GM12878 (cell line): Measurements from ENCODE around the gene CASQ1. TPM values are rescaled to one million over a fixed set of nuclear protein-coding genes. Genes with fewer than 3 reads are reported as not detected.

ENCODE experiments used
- ATAC-seq: fragments of 200-7000 bp; cut with Tn5 transposase; 3 replicates; pipeline ENCODE4 v1.9.1; 2020; ENCODE audit warnings: mild to moderate bottlenecking, moderate library complexity
- BruUV-seq: library from RNA; stranded (reverse); fragments of 400-500 nt; replicated peaks from 2 replicates; lab custom pipeline; 2021; lab: Mats Ljungman, UMichigan
- CTCF ChIA-PET: fragments of 300-600 bp; sonication (Branson Sonifier 250); formaldehyde crosslinking; extraction: SDS; loops from one replicate; lab custom pipeline; 2021; ENCODE audit warnings: inconsistent platforms; lab: Yijun Ruan, JAX
- POLR2A ChIA-PET: fragments of 350-600 bp; formaldehyde crosslinking; extraction: SDS; loops from one replicate; lab custom pipeline; 2021; ENCODE audit warnings: inconsistent platforms; lab: Charles Lee
- RAD21 ChIA-PET: fragments of 300-600 bp; sonication (Branson Sonifier 250); formaldehyde crosslinking; loops from one replicate; lab custom pipeline; 2023; ENCODE audit warnings: antibody characterized with exemption; ENCODE audit not compliant: unreplicated experiment; lab: Charles Lee
- SMC1A ChIA-PET: fragments of 300-600 bp; sonication (Branson Sonifier 250); formaldehyde crosslinking; loops from one replicate; lab custom pipeline; 2023; ENCODE audit not compliant: unreplicated experiment, uncharacterized antibody; lab: Charles Lee
- DNase-seq: peaks from one replicate; pipeline ENCODE4 v3.0.0-alpha.2; 2011; ENCODE audit warnings: low read depth, low spot score
- FAIRE-seq: peaks from 3 replicates; lab custom pipeline; 2011; peaks lifted over from hg19 to GRCh38; lab: Jason Lieb, UNC
- H2AFZ ChIP-seq: 2 replicates; pipeline ENCODE4 v1.6.0; 2011; ENCODE audit warnings: low read depth, low read length, control low read depth; ENCODE audit not compliant: control insufficient read depth
- H3K27ac ChIP-seq: 2 replicates; pipeline ENCODE4 v1.5.1; 2011; ENCODE audit warnings: control low read depth; ENCODE audit not compliant: control insufficient read depth, insufficient read depth
- H3K27me3 ChIP-seq, 2 experiments: replicated peaks in 1 of 2; 2 replicates each; pipeline versions ENCODE4 v1.6.0 to v1.6.1; 2011; ENCODE audit warnings: low read length in 1 of 2; ENCODE audit not compliant: control insufficient read depth in 2 of 2, insufficient read depth in 2 of 2
- H3K36me3 ChIP-seq, 2 experiments: 2 replicates each; pipeline ENCODE4 v1.5.1; 2011; ENCODE audit warnings: low read length in 1 of 2; ENCODE audit not compliant: control insufficient read depth in 2 of 2, insufficient read depth in 2 of 2
- H3K4me1 ChIP-seq: 2 replicates; pipeline ENCODE4 v1.6.1; 2011; ENCODE audit warnings: mild to moderate bottlenecking, low read length, moderate library complexity, mixed read lengths; ENCODE audit not compliant: control insufficient read depth, insufficient read depth
- H3K4me2 ChIP-seq: 2 replicates; pipeline ENCODE4 v1.6.0; 2011; ENCODE audit warnings: control low read depth; ENCODE audit not compliant: control insufficient read depth, insufficient read depth
- H3K4me3 ChIP-seq: fragments of 200-600 bp; sonication (generic); 2 replicates; pipeline ENCODE4 v1.5.1; 2016
- H3K79me2 ChIP-seq: 2 replicates; pipeline ENCODE4 v1.6.0; 2011; ENCODE audit warnings: low read length; ENCODE audit not compliant: control insufficient read depth, insufficient read depth
- H3K9ac ChIP-seq: 2 replicates; pipeline ENCODE4 v1.8.0; 2011; ENCODE audit warnings: low read length, control low read depth, mixed read lengths; ENCODE audit not compliant: control insufficient read depth, insufficient read depth
- H3K9me3 ChIP-seq: replicated peaks from 3 replicates; pipeline ENCODE4 v1.5.1; 2011; ENCODE audit warnings: mild to moderate bottlenecking, low read length; ENCODE audit not compliant: control insufficient read depth, insufficient read depth
- H4K20me1 ChIP-seq: 2 replicates; pipeline ENCODE4 v1.6.0; 2011; ENCODE audit not compliant: control insufficient read depth, insufficient read depth
- FOXM1 ChIP-seq: IDR thresholded peaks from 2 replicates; pipeline ENCODE4 v1.6.1; 2012; ENCODE audit warnings: low read depth, mild to moderate bottlenecking, inconsistent platforms, low read length, moderate library complexity
- HDGF ChIP-seq: fragments of 450-650 bp; IDR thresholded peaks from 2 replicates; pipeline ENCODE4 v1.6.1; 2016; ENCODE audit warnings: antibody characterized with exemption
- JUND ChIP-seq: IDR thresholded peaks from 2 replicates; pipeline ENCODE4 v1.6.1; 2012; ENCODE audit warnings: low read depth, mild to moderate bottlenecking, low read length, improper control_type of control experiment, moderate library complexity
- MEF2A ChIP-seq: IDR thresholded peaks from 2 replicates; pipeline ENCODE4 v1.6.1; 2011; ENCODE audit warnings: low read depth, mild to moderate bottlenecking, low read length, moderate library complexity; ENCODE audit not compliant: insufficient read depth
- MTA3 ChIP-seq: IDR thresholded peaks from 2 replicates; pipeline ENCODE4 v1.6.1; 2012; ENCODE audit warnings: low read length, inconsistent platforms, borderline replicate concordance
- RUNX3 ChIP-seq: IDR thresholded peaks from 2 replicates; pipeline ENCODE4 v1.6.1; 2012; ENCODE audit warnings: low read length, inconsistent platforms
- SIN3A ChIP-seq: IDR thresholded peaks from 2 replicates; pipeline ENCODE4 v1.6.1; 2012; ENCODE audit warnings: low read depth, low read length, improper control_type of control experiment
- SMC3 ChIP-seq: IDR thresholded peaks from 2 replicates; pipeline ENCODE4 v1.6.1; 2011; ENCODE audit warnings: low read length, improper control_type of control experiment, borderline replicate concordance
- TAF1 ChIP-seq: IDR thresholded peaks from 2 replicates; pipeline ENCODE4 v1.6.1; 2011; ENCODE audit warnings: mild to moderate bottlenecking, low read depth, low read length, borderline replicate concordance
- WGBS: methylation state at CpG from one replicate; pipeline ENCODE4 v1.1.6; 2016; ENCODE audit warnings: low lambda C conversion rate; ENCODE audit not compliant: insufficient replicate concordance, insufficient coverage; ENCODE audit errors: missing lambda C conversion rate; 5-methylcytosine and 5-hydroxymethylcytosine counted together
- in situ Hi-C: fragments of 300-500 bp; cut with MboI; formaldehyde crosslinking; loops from 9 replicates; pipeline ENCODE4 v1.14.3; 2018; ENCODE audit warnings: mixed read lengths
- intact Hi-C: fragments of 100-400 bp; cut with micrococcal nuclease; formaldehyde crosslinking; loops from one replicate; pipeline ENCODE4 v1.14.2; 2022; ENCODE audit not compliant: unreplicated experiment
- polyA plus RNA-seq, 11 experiments: library from polyadenylated mRNA; depleted of rRNA in 4 of 11; unstranded in 6 of 11; stranded (reverse) in 5 of 11; fragments of >200 nt; fragmentation: Nextera tagmentation in 4 of 11; fragmentation: Illumina TruSeq in 1 of 11; extraction: Ambion mirVana in 4 of 11; extraction: Trizol in 1 of 11; gene quantifications; 1 replicate in 1 of 11; 2 replicates in 10 of 11; pipeline versions ENCODE4 v1.2.1 to v1.2.3, GENCODE V29; 2011 to 2016; ENCODE audit warnings: inconsistent platforms in 2 of 11, missing spikeins in 2 of 11, low read depth in 1 of 11
- total RNA-seq, 4 experiments: library from RNA; depleted of rRNA in 3 of 4; stranded (reverse); fragments of >200 nt in 3 of 4; fragmentation: Illumina TruSeq in 1 of 4; extraction: Trizol in 1 of 4; gene quantifications; 2 replicates each; pipeline versions ENCODE4 v1.2.1 to v1.2.3, GENCODE V29; 2013 to 2021
- TF ChIP-seq, protein P1 (sequence below): fragments of 150-350 bp; IDR thresholded peaks from 2 replicates; pipeline ENCODE4 v1.6.1; 2014; ENCODE audit warnings: mild to moderate bottlenecking, low read depth, low read length

CASQ1 gene
- total and polyA plus RNA-seq, 10 of the 15 experiments (the other 5 are each of a cell fraction or from before 2014, with no cell fraction given), result 0.10 to 0.77 (median 0.34) TPM

DNA sequence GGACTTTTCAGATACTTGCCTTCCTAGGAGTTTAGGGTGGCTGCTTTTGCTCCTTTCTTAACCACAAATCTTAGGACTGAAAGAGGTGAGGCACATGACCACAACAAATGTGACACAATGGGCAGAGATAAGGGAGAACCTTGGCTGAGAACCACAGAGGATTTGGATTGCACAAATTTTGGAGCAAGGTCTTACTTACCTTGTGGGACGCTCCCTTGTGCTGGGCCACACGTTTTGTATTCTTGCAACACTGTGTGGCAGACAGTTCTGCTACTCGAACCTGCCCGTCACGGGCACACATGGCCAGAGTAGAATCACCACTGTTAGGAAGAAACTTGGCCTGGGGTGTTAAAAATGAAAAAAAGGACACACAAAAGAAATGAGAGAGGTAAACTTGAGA, 48.0 kb downstream of the CASQ1 start:
- ATAC-seq (no peak), FAIRE-seq (no peak), DNase-seq (no peak)
- BruUV-seq, result no TSS peak
- Histone ChIP-seq H3K4me2 (no peak overlapping the region), H3K27me3 (no peaks in the 10 kb centered on the region), H3K9ac (no peak overlapping the region), H4K20me1 (no peaks in the 10 kb centered on the region), H3K36me3 (peaks cover 9 to 23% of the 10 kb centered on the region in 2 experiments), H3K4me3 (no peak overlapping the region), H2AFZ (no peak overlapping the region), H3K27ac (no peak overlapping the region), H3K9me3 (no peaks in the 10 kb centered on the region), H3K79me2 (no peaks in the 10 kb centered on the region; the same call in 1 of the 2 replicates), H3K4me1 (peaks cover 4% of the 10 kb centered on the region; the same call in 1 of the 2 replicates)
- ChIA-PET RAD21 (interaction anchor here (1.5 to 6.3 kb wide), 4 partner anchors 13 to 53 kb away, joined by 6 to 31 read pairs (median 7); no protein-coding TSS in a partner anchor), CTCF (interaction anchor here (0.6 to 7.2 kb wide), 10 partner anchors 14 to 192 kb away, joined by 3 to 116 read pairs (median 5); no protein-coding TSS in a partner anchor), POLR2A (interaction anchor here (1.1 kb wide), 1 partner anchor 34 kb away, joined by 4 read pairs; no protein-coding TSS in a partner anchor), SMC1A (interaction anchor here (1.0 to 5.8 kb wide), 8 partner anchors 10 to 153 kb away, joined by 3 to 19 read pairs (median 6); no protein-coding TSS in a partner anchor)
- WGBS, result 96% methylated on average over 5 of the region's 5 CpGs
- in situ Hi-C loops, result no loop called here
- TF ChIP-seq RUNX3 (peak; percentile 34; the same call in 1 of the 2 replicates), JUND (no peak)
- intact Hi-C loops, result no loop called here

DNA sequence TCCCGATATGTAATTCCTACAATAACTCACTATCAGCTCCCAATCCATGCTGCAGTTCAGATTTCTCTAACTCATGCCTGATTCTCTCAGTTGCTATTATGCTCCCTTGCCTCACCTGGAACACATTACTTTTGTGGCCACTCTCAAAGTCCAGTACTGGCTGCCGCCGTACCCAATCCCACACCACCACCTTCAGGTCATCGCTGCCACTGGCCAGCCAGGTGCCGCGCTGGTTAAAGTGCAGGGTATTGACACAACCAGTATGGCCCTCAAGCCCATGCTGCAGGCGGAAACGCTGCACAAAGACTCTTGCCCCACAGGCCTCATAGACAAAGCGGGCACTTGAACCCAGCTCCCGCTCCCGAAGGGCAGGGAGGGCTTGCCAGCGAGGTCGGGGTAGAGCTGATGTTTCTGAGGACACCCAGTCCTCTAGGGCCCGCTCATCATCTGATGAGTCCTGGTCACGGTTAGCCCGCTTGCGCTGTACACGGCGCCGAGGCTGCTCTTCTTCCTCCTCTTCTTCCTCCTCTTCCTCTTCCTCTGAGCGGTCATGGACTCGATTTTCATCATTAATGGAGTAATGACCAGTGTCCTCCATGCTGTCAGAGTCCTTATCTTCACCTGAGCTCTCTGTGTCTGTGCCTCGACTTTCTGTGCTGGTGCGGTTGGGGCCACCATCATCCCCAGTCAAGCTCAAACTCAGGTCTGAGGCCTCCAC, 49.4 kb downstream of the CASQ1 start:
- Histone ChIP-seq H3K79me2 (no peaks in the 10 kb centered on the region; the same call in none of the 2 replicates), H4K20me1 (no peaks in the 10 kb centered on the region), H3K9ac (no peak overlapping the region), H2AFZ (no peak overlapping the region), H3K4me1 (peaks cover 4% of the 10 kb centered on the region; the same call in 1 of the 2 replicates), H3K4me2 (no peak overlapping the region), H3K4me3 (no peak overlapping the region), H3K36me3 (peaks cover 9 to 23% of the 10 kb centered on the region in 2 experiments), H3K9me3 (no peaks in the 10 kb centered on the region), H3K27me3 (no peaks in the 10 kb centered on the region), H3K27ac (no peak overlapping the region)
- ChIA-PET SMC1A (interaction anchor here (0.7 to 5.8 kb wide), 9 partner anchors 10 to 154 kb away, joined by 3 to 19 read pairs (median 6); no protein-coding TSS in a partner anchor), CTCF (interaction anchor here (0.6 to 7.2 kb wide), 10 partner anchors 9 to 138 kb away, joined by 3 to 116 read pairs (median 6); no protein-coding TSS in a partner anchor), RAD21 (interaction anchor here (2.2 to 6.3 kb wide), 3 partner anchors 12 to 46 kb away, joined by 6 to 31 read pairs (median 8); no protein-coding TSS in a partner anchor), POLR2A (no interaction called here)
- DNase-seq, result no peak
- ATAC-seq, result no peak
- TF ChIP-seq SIN3A, result no peak
- TF ChIP-seq MEF2A, result no peak
- TF ChIP-seq MTA3, result no peak
- no peak for TF ChIP-seq SMC3
- no peak for TF ChIP-seq FOXM1
- TF ChIP-seq, protein P1, sequence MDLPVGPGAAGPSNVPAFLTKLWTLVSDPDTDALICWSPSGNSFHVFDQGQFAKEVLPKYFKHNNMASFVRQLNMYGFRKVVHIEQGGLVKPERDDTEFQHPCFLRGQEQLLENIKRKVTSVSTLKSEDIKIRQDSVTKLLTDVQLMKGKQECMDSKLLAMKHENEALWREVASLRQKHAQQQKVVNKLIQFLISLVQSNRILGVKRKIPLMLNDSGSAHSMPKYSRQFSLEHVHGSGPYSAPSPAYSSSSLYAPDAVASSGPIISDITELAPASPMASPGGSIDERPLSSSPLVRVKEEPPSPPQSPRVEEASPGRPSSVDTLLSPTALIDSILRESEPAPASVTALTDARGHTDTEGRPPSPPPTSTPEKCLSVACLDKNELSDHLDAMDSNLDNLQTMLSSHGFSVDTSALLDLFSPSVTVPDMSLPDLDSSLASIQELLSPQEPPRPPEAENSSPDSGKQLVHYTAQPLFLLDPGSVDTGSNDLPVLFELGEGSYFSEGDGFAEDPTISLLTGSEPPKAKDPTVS, result no peak
- no peak for TF ChIP-seq HDGF
- TF ChIP-seq TAF1, result no peak
- intact Hi-C loops (no loop called here), in situ Hi-C loops (no loop called here)
- WGBS, result 94% methylated on average over 24 of the region's 24 CpGs
- TSS peak; percentile 37 for BruUV-seq
- FAIRE-seq, result no peak
